ENCODE data around the gene PDK4. TPM values are rescaled to one million over a fixed set of nuclear protein-coding genes. Genes with fewer than 3 reads are reported as not detected.
A peak's percentile ranks its signal among the peaks of the same experiment; 100 is the strongest.
"Not testable (repeated sequence)": the region's sequence is repeated elsewhere in the genome, so short reads cannot be mapped to it uniquely, and the experiment has no call there.

Gene PDK4
- total RNA-seq, 4 donors from 2014 or later: 134 to 510 (median 273) TPM

GRCh38 chr7:95608359-95609173 lies 12.2 kb upstream of the PDK4 start:
- in situ Hi-C loops (cut with MboI; ENCODE audit: low pct_ligation_motif_present in 1 of 4, low pct_unique_long_range_greater_than_20kb in 1 of 4, low sequenced_read_pairs in 3 of 4) (no loop called here), intact Hi-C loops (cut with DNase I; ENCODE audit: low total_unique reads) (no loop called here)
- peaks cover 32 to 42% (median 37%) of the 10 kb centered on the region in 4 donors for H3K4me1 ChIP-seq
- DNase-seq: peak; percentile 96
- no peaks in the 10 kb centered on the region for H3K27me3 ChIP-seq
- H3K9me3 ChIP-seq: no peaks in the 10 kb centered on the region
- H3K27ac ChIP-seq: peak overlapping the region; percentile 92 to 95 (median 94)
- no peaks in the 10 kb centered on the region for H3K36me3 ChIP-seq
- WGBS, 2 donors (ENCODE audit: low coverage in 1 of 2): 5 to 6% methylated on average over 3 to 10 of the region's 10 CpGs
- peak overlapping the region in 1 of 4 donors; percentile 16 for H3K4me3 ChIP-seq
- TF ChIP-seq POLR2A (IDR thresholded peaks at IDR 0.05) (peak; percentile 56), POLR2AphosphoS5 (IDR thresholded peaks at IDR 0.05) (peak; percentile 84 to 97 (median 94)), CTCF (IDR thresholded peaks at IDR 0.05) (no peak), EP300 (IDR thresholded peaks at IDR 0.05; ENCODE audit: low read depth) (peak; percentile 99)

GRCh38 chr7:95607561-95607960 lies 11.2 kb upstream of the PDK4 start:
- WGBS, 2 donors (ENCODE audit: low coverage in 1 of 2): 71% methylated on average over 3 of the region's 3 CpGs; no CpG with 5 or more reads in 1 of the 2 donors
- intact Hi-C loops (cut with DNase I; ENCODE audit: low total_unique reads) (no loop called here), in situ Hi-C loops (cut with MboI; ENCODE audit: low pct_ligation_motif_present in 1 of 4, low pct_unique_long_range_greater_than_20kb in 1 of 4, low sequenced_read_pairs in 3 of 4) (no loop called here)
- no peak for DNase-seq
- H3K27me3 ChIP-seq: no peaks in the 10 kb centered on the region
- H3K9me3 ChIP-seq: no peaks in the 10 kb centered on the region
- peak overlapping the region; percentile 92 to 95 (median 94) for H3K27ac ChIP-seq
- H3K4me1 ChIP-seq: peaks cover 32 to 42% (median 39%) of the 10 kb centered on the region in 4 donors
- no peaks in the 10 kb centered on the region for H3K36me3 ChIP-seq
- H3K4me3 ChIP-seq: no peak overlapping the region
- TF ChIP-seq EP300 (IDR thresholded peaks at IDR 0.05; ENCODE audit: low read depth) (no peak), CTCF (IDR thresholded peaks at IDR 0.05) (no peak), POLR2A (IDR thresholded peaks at IDR 0.05) (no peak), POLR2AphosphoS5 (IDR thresholded peaks at IDR 0.05) (no peak)

GRCh38 chr7:95605275-95605674 lies 9.0 kb upstream of the PDK4 start:
- TF ChIP-seq EP300 (IDR thresholded peaks at IDR 0.05; ENCODE audit: low read depth) (no peak), CTCF (IDR thresholded peaks at IDR 0.05) (no peak), POLR2AphosphoS5 (IDR thresholded peaks at IDR 0.05) (no peak), POLR2A (IDR thresholded peaks at IDR 0.05) (no peak)
- intact Hi-C loops (cut with DNase I; ENCODE audit: low total_unique reads): no loop called here
- in situ Hi-C loops (cut with MboI; ENCODE audit: low pct_ligation_motif_present in 1 of 4, low pct_unique_long_range_greater_than_20kb in 1 of 4, low sequenced_read_pairs in 3 of 4): no loop called here
- no peaks in the 10 kb centered on the region for H3K36me3 ChIP-seq
- no peaks in the 10 kb centered on the region for H3K27me3 ChIP-seq
- H3K4me1 ChIP-seq: peaks cover 31 to 43% (median 33%) of the 10 kb centered on the region in 4 donors
- no peak for DNase-seq
- no peak overlapping the region for H3K4me3 ChIP-seq
- H3K27ac ChIP-seq: peak overlapping the region in 2 of 4 donors; percentile 46 to 59
- WGBS, 2 donors (ENCODE audit: low coverage in 1 of 2): 95% methylated on average over 19 of the region's 21 CpGs; no CpG with 5 or more reads in 1 of the 2 donors
- H3K9me3 ChIP-seq: no peaks in the 10 kb centered on the region

GRCh38 chr7:95604811-95605210 lies 8.5 kb upstream of the PDK4 start:
- peaks cover 26 to 38% (median 28%) of the 10 kb centered on the region in 4 donors for H3K4me1 ChIP-seq
- H3K36me3 ChIP-seq; DNase-seq; H3K27me3 ChIP-seq; in situ Hi-C loops (cut with MboI; ENCODE audit: low pct_ligation_motif_present in 1 of 4, low pct_unique_long_range_greater_than_20kb in 1 of 4, low sequenced_read_pairs in 3 of 4); H3K9me3 ChIP-seq; intact Hi-C loops (cut with DNase I; ENCODE audit: low total_unique reads); H3K4me3 ChIP-seq: not testable (repeated sequence)
- WGBS, 2 donors (ENCODE audit: low coverage in 1 of 2): 81% methylated on average over 3 of the region's 3 CpGs; no CpG with 5 or more reads in 1 of the 2 donors
- peak overlapping the region in 2 of 4 donors; percentile 46 to 59 for H3K27ac ChIP-seq

GRCh38 chr7:95604397-95604796 lies 8.1 kb upstream of the PDK4 start:
- DNase-seq; H3K4me3 ChIP-seq; H3K9me3 ChIP-seq; H3K27me3 ChIP-seq; in situ Hi-C loops (cut with MboI; ENCODE audit: low pct_ligation_motif_present in 1 of 4, low pct_unique_long_range_greater_than_20kb in 1 of 4, low sequenced_read_pairs in 3 of 4); H3K36me3 ChIP-seq; intact Hi-C loops (cut with DNase I; ENCODE audit: low total_unique reads): not testable (repeated sequence)
- WGBS, 2 donors (ENCODE audit: low coverage in 1 of 2): 88 to 100% methylated on average over 1 to 2 of the region's 2 CpGs
- Histone ChIP-seq H3K4me1 (peaks cover 23 to 34% (median 24%) of the 10 kb centered on the region in 4 donors), H3K27ac (peak overlapping the region in 3 of 4 donors; percentile 8 to 59 (median 16))

Data from transverse colon (tissue), 4 donors.